GM12873 (cell line): ENCODE results near the gene TNFRSF8.

ENCODE experiments used
- CTCF ChIP-seq: IDR thresholded peaks from 2 replicates; pipeline ENCODE4 v1.5.1; 2012; ENCODE audit warnings: low read depth, mild to moderate bottlenecking, moderate library complexity, low read length, control low read depth; ENCODE audit not compliant: insufficient read depth; ENCODE audit errors: missing control alignments

Gene TNFRSF8

GRCh38 chr1:12060500-12060899 lies 2.6 kb upstream of the TNFRSF8 start:
- no peak for TF ChIP-seq CTCF

- no peak for TF ChIP-seq CTCF
Observed at GRCh38 chr1:12064073-12064969, 1.2 kb downstream of the TNFRSF8 start.

- peak; percentile 6 for TF ChIP-seq CTCF
Observed at GRCh38 chr1:12065872-12066271, 2.8 kb downstream of the TNFRSF8 start.

- TF ChIP-seq CTCF: no peak
Observed at GRCh38 chr1:12067900-12068821, 5.1 kb downstream of the TNFRSF8 start.

- TF ChIP-seq CTCF: no peak
Observed at GRCh38 chr1:12069623-12070244, 6.6 kb downstream of the TNFRSF8 start.

GRCh38 chr1:12071892-12072291 lies 8.8 kb downstream of the TNFRSF8 start:
- TF ChIP-seq CTCF: no peak
